ENCODE results near the gene CIT.

The CIT gene

GRCh38 chr12:119693511-119693910 is 183.6 kb downstream of the CIT start:
- no peak for TF ChIP-seq GATA2 (IDR thresholded peaks at IDR 0.05; ENCODE audit: low read depth, low read length)
- TF ChIP-seq GATA3 (IDR thresholded peaks at IDR 0.05; ENCODE audit: low read depth, low read length), result no peak

- TF ChIP-seq GATA3 (IDR thresholded peaks at IDR 0.05; ENCODE audit: low read depth, low read length), result no peak
- no peak for TF ChIP-seq GATA2 (IDR thresholded peaks at IDR 0.05; ENCODE audit: low read depth, low read length)
These were observed 184.1 kb downstream of the CIT start for GRCh38 chr12:119692997-119693396.

GRCh38 chr12:119692410-119692809 is 184.7 kb downstream of the CIT start:
- no peak for TF ChIP-seq GATA2 (IDR thresholded peaks at IDR 0.05; ENCODE audit: low read depth, low read length)
- no peak for TF ChIP-seq GATA3 (IDR thresholded peaks at IDR 0.05; ENCODE audit: low read depth, low read length)

GRCh38 chr12:119691202-119691810 is 185.8 kb downstream of the CIT start:
- TF ChIP-seq GATA2 (IDR thresholded peaks at IDR 0.05; ENCODE audit: low read depth, low read length), result no peak
- no peak for TF ChIP-seq GATA3 (IDR thresholded peaks at IDR 0.05; ENCODE audit: low read depth, low read length)

- TF ChIP-seq GATA2 (IDR thresholded peaks at IDR 0.05; ENCODE audit: low read depth, low read length) (no peak), GATA3 (IDR thresholded peaks at IDR 0.05; ENCODE audit: low read depth, low read length) (no peak)
These were observed 187.1 kb downstream of the CIT start for GRCh38 chr12:119689935-119690500.

- no peak for TF ChIP-seq GATA2 (IDR thresholded peaks at IDR 0.05; ENCODE audit: low read depth, low read length)
- TF ChIP-seq GATA3 (IDR thresholded peaks at IDR 0.05; ENCODE audit: low read depth, low read length), result no peak
These were observed 189.2 kb downstream of the CIT start for GRCh38 chr12:119687879-119688278.

- TF ChIP-seq GATA3 (IDR thresholded peaks at IDR 0.05; ENCODE audit: low read depth, low read length) (no peak), GATA2 (IDR thresholded peaks at IDR 0.05; ENCODE audit: low read depth, low read length) (no peak)
These were observed 189.7 kb downstream of the CIT start for GRCh38 chr12:119687406-119687805.

- TF ChIP-seq GATA2 (IDR thresholded peaks at IDR 0.05; ENCODE audit: low read depth, low read length) (no peak), GATA3 (IDR thresholded peaks at IDR 0.05; ENCODE audit: low read depth, low read length) (no peak)
These were observed 190.3 kb downstream of the CIT start for GRCh38 chr12:119686776-119687175.

GRCh38 chr12:119686355-119686754 is 190.8 kb downstream of the CIT start:
- no peak for TF ChIP-seq GATA3 (IDR thresholded peaks at IDR 0.05; ENCODE audit: low read depth, low read length)
- TF ChIP-seq GATA2 (IDR thresholded peaks at IDR 0.05; ENCODE audit: low read depth, low read length), result no peak

- TF ChIP-seq GATA3 (IDR thresholded peaks at IDR 0.05; ENCODE audit: low read depth, low read length) (no peak), GATA2 (IDR thresholded peaks at IDR 0.05; ENCODE audit: low read depth, low read length) (no peak)
These were observed 191.7 kb downstream of the CIT start for GRCh38 chr12:119685375-119685774.

GRCh38 chr12:119684711-119685369 is 192.3 kb downstream of the CIT start:
- TF ChIP-seq GATA2 (IDR thresholded peaks at IDR 0.05; ENCODE audit: low read depth, low read length), result no peak
- TF ChIP-seq GATA3 (IDR thresholded peaks at IDR 0.05; ENCODE audit: low read depth, low read length), result no peak

GRCh38 chr12:119683816-119684215 is 193.3 kb downstream of the CIT start:
- TF ChIP-seq GATA2 (IDR thresholded peaks at IDR 0.05; ENCODE audit: low read depth, low read length), result no peak
- no peak for TF ChIP-seq GATA3 (IDR thresholded peaks at IDR 0.05; ENCODE audit: low read depth, low read length)

- TF ChIP-seq GATA2 (IDR thresholded peaks at IDR 0.05; ENCODE audit: low read depth, low read length) (no peak), GATA3 (IDR thresholded peaks at IDR 0.05; ENCODE audit: low read depth, low read length) (no peak)
These were observed 193.7 kb downstream of the CIT start for GRCh38 chr12:119683413-119683812.

GRCh38 chr12:119682639-119683252 is 194.4 kb downstream of the CIT start:
- TF ChIP-seq GATA3 (IDR thresholded peaks at IDR 0.05; ENCODE audit: low read depth, low read length), result no peak
- no peak for TF ChIP-seq GATA2 (IDR thresholded peaks at IDR 0.05; ENCODE audit: low read depth, low read length)

Measured in SH-SY5Y (cell line).